ENCODE data around the gene AHDC1.
"Not testable (repeated sequence)": the region's sequence is repeated elsewhere in the genome, so short reads cannot be mapped to it uniquely, and the experiment has no call there.

Gene AHDC1

DNA sequence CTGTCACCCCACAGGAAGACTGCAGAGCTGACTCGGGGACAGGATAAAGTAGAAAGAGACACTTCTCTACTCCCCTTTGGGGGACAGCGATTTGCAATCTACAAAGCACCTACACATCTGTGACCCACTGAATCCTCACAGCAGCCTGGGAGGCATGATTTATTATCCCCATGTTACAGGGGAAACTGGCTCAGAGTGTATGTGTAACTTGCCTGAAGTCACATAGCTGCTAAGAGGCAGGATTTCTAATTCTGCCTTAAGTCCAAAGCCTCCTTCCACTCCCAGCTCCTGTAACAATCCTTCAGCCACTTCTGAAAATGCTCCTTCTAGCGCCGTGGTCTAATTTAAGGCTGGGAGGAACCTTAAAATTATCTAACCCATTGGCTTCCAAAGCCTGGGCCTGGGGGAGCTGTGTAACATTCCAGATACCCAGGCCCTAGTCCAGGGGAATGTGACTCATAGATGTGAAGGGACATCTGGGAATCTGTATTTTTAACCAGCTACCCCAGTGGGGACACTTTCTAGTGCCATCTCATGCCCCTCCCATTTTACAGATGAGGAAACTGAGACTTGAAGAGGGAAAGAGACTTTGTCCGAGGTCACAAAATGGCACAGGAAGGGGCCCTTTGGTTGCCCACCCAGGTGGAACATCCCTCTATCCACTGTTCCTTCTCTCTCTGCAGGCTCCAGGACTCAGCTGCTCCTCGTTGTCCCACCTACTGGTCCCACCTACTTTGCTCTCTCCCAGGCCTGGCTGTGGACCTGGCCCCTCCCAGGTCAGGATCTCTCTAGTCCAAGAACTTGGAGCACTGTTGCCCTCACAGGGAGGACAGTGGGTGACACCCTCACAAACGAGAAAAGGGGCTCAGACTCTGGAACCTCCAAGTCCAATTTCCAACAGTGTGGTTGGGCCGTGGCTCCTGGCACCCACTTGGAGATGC lies 48.9 kb downstream of the AHDC1 start:
- H3K27ac Mint-ChIP-seq, result peak overlapping the region; percentile 63 to 94 (median 93)
- no peaks in the 10 kb centered on the region for H3K9me3 Mint-ChIP-seq
- TF ChIP-seq, protein P1, sequence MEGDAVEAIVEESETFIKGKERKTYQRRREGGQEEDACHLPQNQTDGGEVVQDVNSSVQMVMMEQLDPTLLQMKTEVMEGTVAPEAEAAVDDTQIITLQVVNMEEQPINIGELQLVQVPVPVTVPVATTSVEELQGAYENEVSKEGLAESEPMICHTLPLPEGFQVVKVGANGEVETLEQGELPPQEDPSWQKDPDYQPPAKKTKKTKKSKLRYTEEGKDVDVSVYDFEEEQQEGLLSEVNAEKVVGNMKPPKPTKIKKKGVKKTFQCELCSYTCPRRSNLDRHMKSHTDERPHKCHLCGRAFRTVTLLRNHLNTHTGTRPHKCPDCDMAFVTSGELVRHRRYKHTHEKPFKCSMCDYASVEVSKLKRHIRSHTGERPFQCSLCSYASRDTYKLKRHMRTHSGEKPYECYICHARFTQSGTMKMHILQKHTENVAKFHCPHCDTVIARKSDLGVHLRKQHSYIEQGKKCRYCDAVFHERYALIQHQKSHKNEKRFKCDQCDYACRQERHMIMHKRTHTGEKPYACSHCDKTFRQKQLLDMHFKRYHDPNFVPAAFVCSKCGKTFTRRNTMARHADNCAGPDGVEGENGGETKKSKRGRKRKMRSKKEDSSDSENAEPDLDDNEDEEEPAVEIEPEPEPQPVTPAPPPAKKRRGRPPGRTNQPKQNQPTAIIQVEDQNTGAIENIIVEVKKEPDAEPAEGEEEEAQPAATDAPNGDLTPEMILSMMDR (IDR thresholded peaks at IDR 0.05; ENCODE audit: unreplicated experiment in 3 of 3), result no peak
- peaks cover 42% of the 10 kb centered on the region for H3K36me3 Mint-ChIP-seq (ENCODE audit: low read depth)
- H3K4me1 Mint-ChIP-seq, result peaks cover 45% of the 10 kb centered on the region
- H3K27me3 Mint-ChIP-seq (ENCODE audit: low read depth), result no peaks in the 10 kb centered on the region
- H3K4me3 Mint-ChIP-seq, result no peak overlapping the region

DNA sequence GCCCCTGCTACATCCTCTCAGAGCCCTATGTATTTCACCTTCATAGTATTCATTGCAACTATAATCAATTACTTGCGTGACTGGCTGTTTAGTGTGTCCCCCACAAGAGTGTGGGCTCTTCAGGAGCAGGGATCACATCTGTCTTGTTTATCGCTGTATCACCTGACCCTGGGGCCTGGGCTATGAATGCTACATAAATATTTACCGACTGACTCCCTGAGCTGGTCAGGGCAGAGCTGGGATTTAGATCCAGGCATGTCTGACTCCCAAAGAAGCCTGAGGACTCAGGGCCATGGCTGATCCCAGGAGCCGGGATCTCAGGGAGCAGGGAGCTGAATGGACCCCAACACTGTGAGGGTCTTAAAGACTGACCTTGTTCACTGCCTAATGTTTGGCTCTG lies 49.7 kb downstream of the AHDC1 start:
- Mint-ChIP-seq H3K27ac (peak overlapping the region; percentile 63 to 94 (median 93)), H3K9me3 (no peaks in the 10 kb centered on the region), H3K4me3 (no peak overlapping the region), H3K27me3 (ENCODE audit: low read depth) (no peaks in the 10 kb centered on the region), H3K4me1 (peaks cover 38% of the 10 kb centered on the region), H3K36me3 (ENCODE audit: low read depth) (peaks cover 42% of the 10 kb centered on the region)
- TF ChIP-seq, protein P1 (IDR thresholded peaks at IDR 0.05; ENCODE audit: unreplicated experiment in 3 of 3), result no peak

- not testable (repeated sequence) for H3K27me3 Mint-ChIP-seq (ENCODE audit: low read depth); H3K4me3 Mint-ChIP-seq
Measured at GRCh38 chr1:27553823-27554222, 50.1 kb downstream of the AHDC1 start.

DNA sequence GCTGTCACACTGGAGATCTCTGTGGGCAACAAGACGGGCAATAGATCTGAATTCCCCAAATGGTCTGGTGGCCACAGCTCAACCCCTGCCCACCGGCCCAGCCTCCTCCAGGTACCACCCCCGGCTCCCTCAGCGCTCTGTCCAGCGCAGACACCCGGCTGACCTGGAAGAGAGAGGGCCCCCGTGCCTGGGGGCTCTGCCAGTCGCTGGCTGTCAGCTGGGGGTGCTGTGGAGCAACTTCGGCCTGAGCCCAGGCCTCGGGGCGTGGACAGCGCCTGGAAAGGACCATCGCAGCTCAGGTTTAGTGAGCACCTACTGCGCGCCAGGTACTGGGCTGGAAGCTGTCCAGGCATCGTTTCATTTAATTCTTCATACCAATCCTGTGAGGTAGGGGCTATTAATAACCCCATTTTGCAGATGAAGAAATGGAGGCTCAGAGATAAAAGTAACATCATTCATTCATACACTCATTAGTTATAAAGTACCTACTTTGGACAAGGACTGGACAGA lies 51.0 kb downstream of the AHDC1 start:
- no peaks in the 10 kb centered on the region for H3K27me3 Mint-ChIP-seq (ENCODE audit: low read depth)
- H3K9me3 Mint-ChIP-seq, result no peaks in the 10 kb centered on the region
- H3K36me3 Mint-ChIP-seq (ENCODE audit: low read depth), result peaks cover 47% of the 10 kb centered on the region
- peak overlapping the region in 2 of 3 experiments; percentile 19 to 94 for H3K27ac Mint-ChIP-seq
- peaks cover 36% of the 10 kb centered on the region for H3K4me1 Mint-ChIP-seq
- TF ChIP-seq, protein P1 (IDR thresholded peaks at IDR 0.05; ENCODE audit: unreplicated experiment in 3 of 3), result no peak
- H3K4me3 Mint-ChIP-seq, result no peak overlapping the region

More at GRCh38 chr1:27553823-27554222, 50.1 kb downstream of the AHDC1 start:
- Mint-ChIP-seq H3K27ac (peak overlapping the region; percentile 63 to 94 (median 93)), H3K36me3 (ENCODE audit: low read depth) (peaks cover 42% of the 10 kb centered on the region), H3K4me1 (peaks cover 36% of the 10 kb centered on the region)
- H3K9me3 Mint-ChIP-seq, result not testable (repeated sequence)

DNA sequence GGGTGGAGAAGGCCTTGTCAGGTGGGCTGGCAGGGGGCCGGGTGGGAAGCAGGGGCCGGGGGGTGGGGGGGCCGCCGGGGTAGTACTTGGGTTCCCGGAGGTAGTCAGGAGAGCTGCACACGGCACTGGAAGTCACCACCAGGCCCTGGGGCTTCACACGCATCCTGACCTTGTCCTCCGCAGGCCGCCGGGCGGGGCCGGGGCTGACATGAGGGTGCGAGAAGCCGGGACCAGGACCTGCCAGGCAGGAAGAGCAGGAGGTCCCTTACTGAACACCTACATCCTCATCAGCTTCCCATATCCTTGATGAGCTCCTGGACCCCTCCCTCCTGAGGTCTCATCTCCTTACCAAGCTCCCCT lies 52.0 kb downstream of the AHDC1 start:
- peaks cover 46% of the 10 kb centered on the region for H3K36me3 Mint-ChIP-seq (ENCODE audit: low read depth)
- H3K27ac Mint-ChIP-seq, result no peak overlapping the region
- H3K4me3 Mint-ChIP-seq, result no peak overlapping the region
- TF ChIP-seq, protein P1 (IDR thresholded peaks at IDR 0.05; ENCODE audit: unreplicated experiment in 3 of 3), result no peak
- H3K9me3 Mint-ChIP-seq, result no peaks in the 10 kb centered on the region
- H3K4me1 Mint-ChIP-seq, result peaks cover 30% of the 10 kb centered on the region
- H3K27me3 Mint-ChIP-seq (ENCODE audit: low read depth), result no peaks in the 10 kb centered on the region

- TF ChIP-seq, protein P1 (IDR thresholded peaks at IDR 0.05; ENCODE audit: unreplicated experiment in 3 of 3), result no peak
- H3K4me3 Mint-ChIP-seq, result no peak overlapping the region
- H3K36me3 Mint-ChIP-seq (ENCODE audit: low read depth), result peaks cover 47% of the 10 kb centered on the region
- no peaks in the 10 kb centered on the region for H3K9me3 Mint-ChIP-seq
- peaks cover 30% of the 10 kb centered on the region for H3K4me1 Mint-ChIP-seq
- no peaks in the 10 kb centered on the region for H3K27me3 Mint-ChIP-seq (ENCODE audit: low read depth)
- no peak overlapping the region for H3K27ac Mint-ChIP-seq
Measured at GRCh38 chr1:27551170-27551952, 52.6 kb downstream of the AHDC1 start.
